ENCODE measurements around the gene PLGRKT.

GRCh38 chr9:5395428-5395827, 42.3 kb downstream of the PLGRKT start:
- TF ChIP-seq POLR2A (IDR thresholded peaks at IDR 0.05) (no peak), CTCF (IDR thresholded peaks at IDR 0.05) (no peak)
